ENCODE data around the gene FFAR4. TPM values are rescaled to one million over a fixed set of nuclear protein-coding genes. Genes with fewer than 3 reads are reported as not detected.
"Not testable (repeated sequence)": the region's sequence is repeated elsewhere in the genome, so short reads cannot be mapped to it uniquely, and the experiment has no call there.

FFAR4 gene
- total RNA-seq, 1 donor from 2014 or later: not detected

DNA sequence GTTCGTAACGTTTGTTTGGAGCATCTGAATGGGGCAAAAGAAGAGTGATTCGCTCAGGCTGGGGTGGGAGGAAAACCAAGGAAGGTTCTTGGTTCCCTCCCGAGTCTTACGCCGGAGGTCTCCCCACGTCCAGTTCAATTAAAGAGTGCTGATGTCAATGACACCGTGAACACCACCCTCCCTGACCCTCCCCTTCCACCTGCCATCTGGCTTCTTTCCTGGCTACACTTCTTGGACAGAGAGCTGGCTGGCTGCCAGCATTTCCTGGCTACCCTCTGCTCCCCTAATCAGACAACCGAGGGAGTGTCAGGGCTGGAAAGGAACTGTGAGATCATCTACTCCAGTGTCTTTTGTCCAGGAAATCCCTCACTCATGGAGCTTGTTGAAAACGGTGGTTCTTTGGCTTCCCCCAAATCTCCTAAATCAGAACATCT lies 24.1 kb upstream of the FFAR4 start:
- Mint-ChIP-seq H3K4me3 (ENCODE audit: unreplicated experiment) (peak overlapping the region; percentile 44), H3K9me3 (ENCODE audit: unreplicated experiment) (no peaks in the 10 kb centered on the region), H3K4me1 (ENCODE audit: low read depth, unreplicated experiment) (peaks cover 7% of the 10 kb centered on the region), H3K27ac (ENCODE audit: unreplicated experiment) (peak overlapping the region; percentile 85), H3K36me3 (ENCODE audit: unreplicated experiment) (no peaks in the 10 kb centered on the region), H3K27me3 (ENCODE audit: unreplicated experiment) (no peaks in the 10 kb centered on the region)
- DNase-seq: peak; percentile 58
- TF ChIP-seq, protein P1, sequence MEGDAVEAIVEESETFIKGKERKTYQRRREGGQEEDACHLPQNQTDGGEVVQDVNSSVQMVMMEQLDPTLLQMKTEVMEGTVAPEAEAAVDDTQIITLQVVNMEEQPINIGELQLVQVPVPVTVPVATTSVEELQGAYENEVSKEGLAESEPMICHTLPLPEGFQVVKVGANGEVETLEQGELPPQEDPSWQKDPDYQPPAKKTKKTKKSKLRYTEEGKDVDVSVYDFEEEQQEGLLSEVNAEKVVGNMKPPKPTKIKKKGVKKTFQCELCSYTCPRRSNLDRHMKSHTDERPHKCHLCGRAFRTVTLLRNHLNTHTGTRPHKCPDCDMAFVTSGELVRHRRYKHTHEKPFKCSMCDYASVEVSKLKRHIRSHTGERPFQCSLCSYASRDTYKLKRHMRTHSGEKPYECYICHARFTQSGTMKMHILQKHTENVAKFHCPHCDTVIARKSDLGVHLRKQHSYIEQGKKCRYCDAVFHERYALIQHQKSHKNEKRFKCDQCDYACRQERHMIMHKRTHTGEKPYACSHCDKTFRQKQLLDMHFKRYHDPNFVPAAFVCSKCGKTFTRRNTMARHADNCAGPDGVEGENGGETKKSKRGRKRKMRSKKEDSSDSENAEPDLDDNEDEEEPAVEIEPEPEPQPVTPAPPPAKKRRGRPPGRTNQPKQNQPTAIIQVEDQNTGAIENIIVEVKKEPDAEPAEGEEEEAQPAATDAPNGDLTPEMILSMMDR (IDR thresholded peaks at IDR 0.05; ENCODE audit: partially characterized antibody, unreplicated experiment): peak; percentile 51

DNA sequence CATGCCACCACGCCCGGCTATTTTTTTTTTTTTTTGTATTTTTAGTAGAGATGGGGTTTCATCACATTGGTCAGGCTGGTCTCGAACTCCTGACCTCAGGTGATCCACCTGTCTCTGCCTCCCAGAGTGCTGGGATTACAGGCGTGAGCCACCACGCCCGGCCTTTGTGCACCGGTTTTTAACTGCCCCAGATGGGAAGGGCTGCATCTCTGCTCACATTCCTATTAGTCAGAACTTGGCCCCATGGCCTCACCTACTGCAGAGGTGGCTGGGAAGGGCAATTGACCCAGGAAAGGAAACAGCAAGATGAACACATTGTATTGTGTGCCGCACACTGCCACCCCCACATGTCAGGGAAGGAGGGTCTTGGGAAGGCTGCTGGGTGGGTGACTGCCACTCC lies 19.5 kb upstream of the FFAR4 start:
- DNase-seq; H3K27ac Mint-ChIP-seq (ENCODE audit: unreplicated experiment); H3K4me1 Mint-ChIP-seq (ENCODE audit: low read depth, unreplicated experiment); H3K27me3 Mint-ChIP-seq (ENCODE audit: unreplicated experiment); H3K36me3 Mint-ChIP-seq (ENCODE audit: unreplicated experiment); H3K4me3 Mint-ChIP-seq (ENCODE audit: unreplicated experiment); H3K9me3 Mint-ChIP-seq (ENCODE audit: unreplicated experiment): not testable (repeated sequence)

DNA sequence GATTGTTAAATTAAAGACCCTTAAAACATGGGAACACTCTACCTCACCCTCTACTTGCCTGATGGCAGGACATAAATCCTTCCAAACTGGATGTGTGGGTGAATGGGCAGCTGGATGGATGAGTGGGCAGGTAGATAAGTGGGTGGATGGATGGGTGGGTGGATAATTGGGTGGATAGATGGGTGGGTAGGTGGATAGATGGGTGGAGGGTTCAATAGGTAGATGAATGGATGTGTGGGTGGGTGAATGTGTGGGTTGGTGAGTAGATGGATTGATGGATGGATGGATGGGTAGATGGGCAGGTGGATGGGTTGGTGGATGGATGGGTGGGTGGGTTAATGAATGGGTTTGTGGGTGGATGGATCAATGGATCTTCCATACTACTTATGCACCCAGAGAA lies 18.9 kb upstream of the FFAR4 start:
- DNase-seq: no peak
- no peaks in the 10 kb centered on the region for H3K27me3 Mint-ChIP-seq (ENCODE audit: unreplicated experiment)
- H3K27ac Mint-ChIP-seq (ENCODE audit: unreplicated experiment): no peak overlapping the region
- H3K36me3 Mint-ChIP-seq (ENCODE audit: unreplicated experiment): no peaks in the 10 kb centered on the region
- TF ChIP-seq, protein P1 (IDR thresholded peaks at IDR 0.05; ENCODE audit: partially characterized antibody, unreplicated experiment): no peak
- no peak overlapping the region for H3K4me3 Mint-ChIP-seq (ENCODE audit: unreplicated experiment)
- no peaks in the 10 kb centered on the region for H3K9me3 Mint-ChIP-seq (ENCODE audit: unreplicated experiment)
- H3K4me1 Mint-ChIP-seq (ENCODE audit: low read depth, unreplicated experiment): peaks cover 5% of the 10 kb centered on the region

DNA sequence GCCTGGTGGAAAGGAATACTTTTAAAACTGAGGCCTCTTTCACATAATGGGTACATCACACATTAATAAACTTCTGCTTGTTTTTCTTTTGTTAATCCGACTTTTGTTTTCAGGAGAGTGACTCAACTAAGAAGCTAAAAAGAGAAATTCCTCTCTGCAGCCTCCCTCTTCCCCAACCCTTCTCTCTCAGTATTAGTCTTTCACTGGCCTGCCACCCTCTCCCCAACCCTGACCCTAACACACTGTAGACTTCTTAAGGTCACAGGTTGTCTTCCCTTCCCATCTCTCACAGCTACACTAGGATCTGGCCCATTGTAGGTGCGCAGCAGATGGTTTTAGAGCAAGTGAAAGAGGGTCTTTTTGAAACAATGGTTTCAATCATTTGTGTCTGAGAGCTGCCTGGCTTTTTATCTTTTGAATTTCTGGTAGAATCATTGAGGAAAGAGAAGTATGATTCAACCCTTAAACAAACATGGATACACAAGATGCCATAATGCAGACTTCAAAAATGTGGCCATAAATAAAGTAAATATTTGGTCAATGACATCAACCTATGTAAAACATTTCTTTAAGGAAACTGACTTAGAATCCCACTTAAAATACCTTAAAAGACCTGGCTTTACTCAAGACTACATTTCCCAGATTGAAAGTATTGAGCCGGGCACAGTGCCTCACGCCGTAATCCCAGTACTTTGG lies 17.9 kb upstream of the FFAR4 start:
- TF ChIP-seq, protein P1 (IDR thresholded peaks at IDR 0.05; ENCODE audit: partially characterized antibody, unreplicated experiment): no peak
- Mint-ChIP-seq H3K9me3 (ENCODE audit: unreplicated experiment) (no peaks in the 10 kb centered on the region), H3K4me3 (ENCODE audit: unreplicated experiment) (no peak overlapping the region), H3K27me3 (ENCODE audit: unreplicated experiment) (no peaks in the 10 kb centered on the region), H3K4me1 (ENCODE audit: low read depth, unreplicated experiment) (no peaks in the 10 kb centered on the region), H3K27ac (ENCODE audit: unreplicated experiment) (no peak overlapping the region), H3K36me3 (ENCODE audit: unreplicated experiment) (no peaks in the 10 kb centered on the region)
- no peak for DNase-seq

DNA sequence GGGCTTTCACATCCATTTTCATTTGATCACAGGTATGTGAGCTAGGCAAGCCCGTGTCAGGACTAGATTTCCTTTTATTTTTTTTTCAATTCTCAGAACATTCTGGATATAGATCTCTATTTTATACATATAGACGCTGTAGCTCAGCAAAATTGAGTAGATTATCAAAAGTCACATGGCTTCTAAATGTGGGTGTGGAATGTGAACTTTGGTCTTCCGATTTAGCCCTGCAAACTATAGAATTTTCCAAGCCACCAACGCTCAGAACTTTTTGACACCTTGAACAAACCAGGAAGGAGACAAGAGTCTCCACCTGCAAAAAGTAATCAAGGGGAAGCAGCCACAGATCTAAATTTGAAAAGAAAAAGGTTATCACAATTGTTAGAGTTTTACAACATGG lies 15.9 kb upstream of the FFAR4 start:
- no peaks in the 10 kb centered on the region for H3K27me3 Mint-ChIP-seq (ENCODE audit: unreplicated experiment)
- no peak overlapping the region for H3K4me3 Mint-ChIP-seq (ENCODE audit: unreplicated experiment)
- no peaks in the 10 kb centered on the region for H3K36me3 Mint-ChIP-seq (ENCODE audit: unreplicated experiment)
- H3K9me3 Mint-ChIP-seq (ENCODE audit: unreplicated experiment): no peaks in the 10 kb centered on the region
- peaks cover 2% of the 10 kb centered on the region for H3K4me1 Mint-ChIP-seq (ENCODE audit: low read depth, unreplicated experiment)
- no peak for DNase-seq
- H3K27ac Mint-ChIP-seq (ENCODE audit: unreplicated experiment): no peak overlapping the region
- TF ChIP-seq, protein P1 (IDR thresholded peaks at IDR 0.05; ENCODE audit: partially characterized antibody, unreplicated experiment): no peak
